TTC549 (cell line): Measurements from ENCODE around the gene RNF212.

Experiments used
- FAIRE-seq: peaks from 2 replicates; lab custom pipeline; 2012; peaks lifted over from hg19 to GRCh38; lab: Jason Lieb, UNC

RNF212 gene

DNA sequence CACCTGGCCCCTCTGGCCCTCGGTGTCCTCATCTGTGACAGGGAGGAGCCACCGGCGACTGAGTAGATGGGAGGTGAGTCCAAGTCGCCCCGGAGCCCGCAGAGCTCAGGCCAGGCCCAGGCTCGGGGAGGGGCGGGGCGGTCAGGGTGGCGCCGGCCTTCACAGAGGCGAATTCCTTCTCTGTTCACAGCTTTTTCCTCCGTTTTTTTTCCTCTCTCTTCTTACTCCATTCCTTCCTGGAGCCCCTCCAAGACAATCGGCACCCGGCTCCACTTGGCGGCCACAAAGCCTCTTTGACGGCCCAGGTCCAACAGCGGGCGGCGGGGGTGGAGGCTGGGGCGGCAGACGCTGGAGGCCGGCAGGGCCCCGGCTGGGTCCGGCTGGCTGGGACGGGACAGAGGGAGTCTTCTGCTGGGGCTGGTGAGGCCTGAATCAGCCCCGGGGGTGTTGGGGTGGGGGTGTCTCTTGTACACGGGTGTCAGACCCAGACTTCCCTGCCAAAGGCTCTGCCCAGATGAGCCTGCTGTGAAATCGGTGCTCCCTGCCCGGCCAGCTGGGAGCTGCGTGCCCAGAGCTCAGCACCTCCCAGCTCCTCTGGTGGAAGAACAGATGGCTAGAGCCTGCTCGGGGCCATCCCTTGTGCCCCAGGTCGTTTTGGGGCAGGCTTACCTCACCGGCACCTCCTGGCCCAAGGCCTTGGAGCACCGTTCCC is 79.4 kb downstream of the RNF212 start:
- no peak for FAIRE-seq

DNA sequence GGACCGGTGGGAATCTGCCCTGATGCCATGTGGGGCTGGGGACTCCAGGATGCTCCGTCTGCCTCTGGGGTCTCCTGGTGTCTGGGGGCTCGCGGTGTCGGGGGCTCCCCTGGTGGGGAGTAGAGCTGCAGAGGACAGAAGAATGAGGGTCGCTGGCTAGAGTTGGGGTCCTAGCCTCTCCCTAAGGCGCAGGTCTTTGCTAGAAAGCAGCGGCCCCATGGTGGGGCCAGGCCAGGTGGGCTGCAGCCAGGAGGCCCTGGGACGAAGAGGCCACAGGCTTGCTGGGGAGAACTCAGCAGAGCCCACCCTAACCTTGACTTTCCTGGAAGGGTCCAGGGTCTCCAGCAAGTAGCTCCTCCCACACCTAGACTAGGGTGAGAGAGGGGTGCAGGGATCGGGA is 80.5 kb downstream of the RNF212 start:
- no peak for FAIRE-seq

DNA sequence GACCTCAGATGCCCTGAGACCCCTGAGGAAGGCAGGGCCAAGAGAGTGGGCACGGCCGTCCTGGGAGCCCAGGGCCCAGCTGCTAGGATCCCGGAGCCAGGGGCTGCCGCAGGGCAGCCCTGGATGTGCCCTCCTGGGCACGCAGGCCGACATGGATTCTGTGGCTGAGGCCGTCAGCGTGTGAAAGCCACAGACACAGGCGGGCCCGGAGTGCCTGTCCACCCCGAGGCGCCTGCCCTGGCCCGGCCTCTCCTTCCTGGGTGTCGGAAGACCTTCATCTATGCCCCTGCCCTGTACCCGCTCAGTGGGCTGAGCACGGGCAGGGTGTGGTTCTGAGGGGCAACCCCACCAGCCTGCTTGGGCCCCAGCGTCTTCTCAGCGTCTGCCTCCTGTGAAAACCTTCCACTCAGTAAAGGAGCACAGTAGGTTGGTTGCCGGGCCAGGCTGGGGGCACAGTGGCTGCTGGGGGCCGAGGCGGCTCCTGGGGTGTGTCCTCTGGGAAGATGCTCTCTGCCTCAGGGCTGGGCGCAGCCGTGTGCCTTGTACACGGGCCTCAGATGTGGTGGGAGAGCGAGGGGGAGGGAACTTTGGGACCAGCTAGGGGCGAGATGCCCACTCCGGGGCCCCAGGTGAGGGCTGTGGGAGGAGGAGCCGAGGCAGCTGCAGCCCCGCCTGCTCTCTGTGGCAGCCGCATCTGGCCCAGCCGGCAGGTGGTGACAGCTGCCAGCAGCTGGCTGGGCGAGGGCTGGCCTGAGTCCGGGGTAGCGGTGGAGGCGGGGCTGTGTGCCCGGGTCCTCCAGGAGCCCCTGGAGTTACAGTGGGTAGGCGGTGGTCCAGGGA is 81.2 kb downstream of the RNF212 start:
- no peak for FAIRE-seq

DNA sequence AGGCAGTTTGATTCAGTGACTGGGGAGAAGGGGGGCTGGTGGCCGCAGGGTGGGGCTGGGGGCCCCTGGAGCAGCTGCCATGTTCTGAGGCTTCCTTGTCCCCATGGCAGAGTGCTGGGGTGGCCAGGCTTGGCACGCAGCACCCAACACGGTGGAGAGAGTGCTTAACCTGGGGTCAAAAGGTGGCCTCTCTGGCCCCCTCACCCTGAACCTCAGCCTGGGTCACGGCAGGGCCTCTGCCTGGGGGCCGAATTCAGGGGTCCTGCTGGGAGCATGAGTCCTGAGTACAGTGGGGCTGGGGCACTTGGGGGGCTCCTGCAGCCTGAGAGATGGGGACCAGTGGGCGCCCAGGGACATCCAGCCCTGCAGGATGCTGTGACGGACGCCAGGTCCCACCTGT is 82.0 kb downstream of the RNF212 start:
- FAIRE-seq: no peak

DNA sequence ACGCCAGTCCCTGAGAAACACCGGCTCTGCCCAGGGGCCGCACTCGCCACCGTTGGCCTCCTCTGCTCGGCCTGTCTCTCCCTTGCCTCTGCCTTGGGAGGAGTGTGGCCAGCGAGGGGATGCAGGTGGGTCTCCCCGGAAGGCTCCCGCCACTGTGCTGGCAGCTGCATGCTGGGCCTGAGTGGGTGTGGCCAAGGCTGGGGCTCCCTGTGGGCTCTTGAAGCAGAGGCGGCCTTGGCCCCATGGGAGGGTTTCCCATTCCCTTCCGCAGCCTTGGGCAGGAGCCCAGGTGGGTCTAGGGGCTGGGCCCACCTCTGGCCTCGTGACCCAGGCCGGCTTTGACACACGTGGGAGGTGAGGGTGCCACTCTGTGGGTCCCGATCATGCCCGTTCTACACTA is 82.8 kb downstream of the RNF212 start:
- no peak for FAIRE-seq

DNA sequence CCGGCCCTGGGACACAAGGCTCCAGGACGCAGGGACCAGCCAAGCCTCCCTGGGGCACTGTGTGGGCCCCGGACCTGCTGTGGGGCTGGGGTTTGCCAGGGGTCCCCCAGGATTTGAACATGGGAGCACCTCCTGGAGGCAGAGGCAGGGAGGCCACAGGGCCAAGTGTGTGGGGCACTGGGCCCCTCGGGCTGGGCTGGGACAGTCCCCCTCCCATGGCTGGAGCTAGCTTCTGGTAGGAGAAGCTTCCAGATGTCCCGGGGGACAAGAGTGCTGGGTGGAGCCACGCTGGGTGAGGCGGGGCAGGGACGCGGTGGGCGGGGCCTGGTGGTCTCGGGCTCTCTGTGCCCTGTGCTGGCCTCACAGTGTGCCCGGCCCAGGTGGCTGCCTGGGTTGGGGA is 83.3 kb downstream of the RNF212 start:
- no peak for FAIRE-seq

DNA sequence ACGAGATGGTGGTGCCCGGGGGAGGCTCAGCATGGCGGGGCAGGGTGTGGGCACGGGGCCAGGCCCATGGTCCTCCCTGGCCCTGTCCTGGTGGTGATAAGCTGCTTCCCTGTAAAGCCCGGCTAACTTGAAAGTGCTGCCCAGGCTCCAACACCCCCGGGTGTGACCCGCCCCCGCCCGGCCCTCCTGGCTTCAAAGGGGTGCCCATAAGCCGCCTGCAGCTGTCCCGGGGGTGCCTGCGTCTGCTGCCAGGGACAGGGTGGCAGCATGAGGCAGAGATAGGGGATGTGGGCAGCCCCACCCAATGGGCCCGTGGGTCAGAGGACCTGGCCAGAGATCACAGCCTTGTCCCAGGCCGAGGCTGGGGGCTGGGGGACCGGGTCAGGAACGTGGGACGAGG is 83.8 kb downstream of the RNF212 start:
- FAIRE-seq: no peak

DNA sequence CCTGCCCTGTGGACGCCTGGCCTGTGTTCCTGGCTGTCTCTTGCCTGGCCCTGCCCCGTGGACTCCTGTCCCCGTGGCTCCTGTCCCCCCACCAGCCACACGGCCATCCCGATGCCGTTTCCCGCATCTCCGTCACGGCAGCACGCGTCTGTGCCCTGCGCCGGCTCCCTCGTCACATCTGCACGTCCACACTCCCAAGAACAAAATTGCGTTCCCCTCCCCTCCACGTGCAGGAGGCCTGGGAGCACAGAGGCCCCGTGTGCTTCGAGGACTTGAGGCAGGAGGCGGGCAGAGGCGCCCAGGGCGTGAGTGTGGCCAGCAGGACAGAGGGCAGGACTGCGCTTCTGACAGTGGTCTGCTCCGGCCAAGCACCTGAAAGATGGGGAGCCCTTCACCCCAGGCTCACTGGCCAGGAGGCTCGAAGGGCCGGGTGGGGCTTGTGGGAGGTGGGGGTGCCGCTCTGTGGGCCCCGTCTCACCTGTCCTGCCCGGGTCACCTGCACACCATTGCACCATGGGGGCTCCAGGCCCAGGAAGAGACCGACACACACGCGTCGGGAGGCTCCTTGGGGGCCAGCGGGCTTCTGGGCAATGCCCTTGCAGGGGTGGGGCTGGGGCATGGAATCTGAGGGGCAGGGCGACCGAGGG is 84.7 kb downstream of the RNF212 start:
- FAIRE-seq: no peak

DNA sequence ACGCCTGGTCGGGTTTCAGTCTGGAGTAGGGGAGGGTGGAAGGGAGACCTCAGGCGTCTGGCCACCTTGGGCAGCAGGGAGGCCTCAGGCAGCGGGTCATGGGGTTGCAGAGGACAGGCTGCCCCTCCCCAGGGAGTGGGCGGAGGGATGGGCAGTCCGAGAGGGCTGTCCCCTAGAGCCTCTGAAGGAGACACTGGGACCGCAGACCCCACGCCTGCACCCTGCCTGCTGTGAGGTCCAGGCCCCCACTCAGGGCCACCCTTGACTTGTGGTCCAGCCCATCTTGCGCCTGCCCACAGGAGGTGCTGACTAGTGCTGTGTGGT is 85.5 kb downstream of the RNF212 start:
- no peak for FAIRE-seq

DNA sequence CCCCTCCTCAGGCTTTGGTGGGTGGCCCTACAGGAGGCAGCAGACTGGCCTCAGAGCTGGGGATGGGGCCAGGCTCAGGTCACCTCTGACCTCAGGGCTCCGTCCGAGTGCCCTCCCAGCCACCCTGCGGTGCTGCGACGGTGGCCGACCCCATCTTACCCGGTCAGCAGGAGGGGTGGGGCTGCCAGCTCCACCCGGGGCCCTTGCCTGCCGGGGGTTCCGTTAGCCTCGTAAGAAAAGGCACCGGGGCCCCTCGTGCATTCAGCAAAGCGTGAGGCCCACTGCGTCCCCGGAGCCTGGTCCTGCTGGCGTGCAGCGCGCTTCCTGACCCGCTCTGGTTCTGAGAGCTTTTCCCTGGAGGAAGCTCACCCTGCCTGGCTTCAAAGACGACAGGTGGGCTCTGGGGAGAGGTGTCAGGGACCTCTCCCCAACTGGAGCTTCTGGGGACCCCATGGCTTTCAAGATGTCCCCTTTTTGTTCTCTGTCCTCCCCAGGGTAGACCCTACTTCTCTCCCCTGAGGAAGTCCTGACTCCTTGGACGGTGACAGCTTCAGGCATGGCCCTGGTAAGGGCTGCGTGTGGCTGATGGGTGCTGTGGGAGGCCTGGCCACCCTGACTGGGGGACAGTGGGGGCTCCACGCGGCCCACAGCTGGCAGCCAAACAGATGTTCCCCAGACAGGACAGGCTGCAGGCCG is 86.0 kb downstream of the RNF212 start:
- no peak for FAIRE-seq

DNA sequence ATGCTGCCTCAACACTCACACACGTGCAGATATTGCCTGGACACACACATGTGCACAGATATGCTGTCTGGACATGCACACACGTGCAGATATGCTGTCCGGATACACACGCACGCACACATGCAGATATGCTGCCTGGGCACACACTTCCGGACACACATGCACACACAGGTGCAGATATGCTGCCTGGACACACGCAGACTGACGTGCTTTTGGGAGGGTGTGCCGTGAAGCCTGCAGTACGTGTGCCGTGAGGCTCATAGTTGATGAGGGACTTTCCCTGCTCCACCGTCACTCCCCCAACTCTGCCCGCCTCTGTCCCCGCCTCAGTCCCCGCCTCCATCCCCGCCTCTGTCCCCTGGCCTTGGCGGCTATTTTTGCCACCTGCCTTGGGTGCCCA is 87.2 kb downstream of the RNF212 start:
- FAIRE-seq: no peak

DNA sequence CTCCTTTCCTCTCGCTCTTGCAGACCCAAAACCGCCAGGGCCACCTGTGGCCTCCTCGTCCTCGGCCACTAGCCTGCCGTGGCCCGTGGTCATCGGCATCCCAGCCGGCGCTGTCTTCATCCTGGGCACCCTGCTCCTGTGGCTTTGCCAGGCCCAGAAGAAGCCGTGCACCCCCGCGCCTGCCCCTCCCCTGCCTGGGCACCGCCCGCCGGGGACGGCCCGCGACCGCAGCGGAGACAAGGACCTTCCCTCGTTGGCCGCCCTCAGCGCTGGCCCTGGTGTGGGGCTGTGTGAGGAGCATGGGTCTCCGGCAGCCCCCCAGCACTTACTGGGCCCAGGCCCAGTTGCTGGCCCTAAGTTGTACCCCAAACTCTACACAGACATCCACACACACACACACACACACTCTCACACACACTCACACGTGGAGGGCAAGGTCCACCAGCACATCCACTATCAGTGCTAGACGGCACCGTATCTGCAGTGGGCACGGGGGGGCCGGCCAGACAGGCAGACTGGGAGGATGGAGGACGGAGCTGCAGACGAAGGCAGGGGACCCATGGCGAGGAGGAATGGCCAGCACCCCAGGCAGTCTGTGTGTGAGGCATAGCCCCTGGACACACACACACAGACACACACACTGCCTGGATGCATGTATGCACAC is 88.3 kb downstream of the RNF212 start:
- no peak for FAIRE-seq

DNA sequence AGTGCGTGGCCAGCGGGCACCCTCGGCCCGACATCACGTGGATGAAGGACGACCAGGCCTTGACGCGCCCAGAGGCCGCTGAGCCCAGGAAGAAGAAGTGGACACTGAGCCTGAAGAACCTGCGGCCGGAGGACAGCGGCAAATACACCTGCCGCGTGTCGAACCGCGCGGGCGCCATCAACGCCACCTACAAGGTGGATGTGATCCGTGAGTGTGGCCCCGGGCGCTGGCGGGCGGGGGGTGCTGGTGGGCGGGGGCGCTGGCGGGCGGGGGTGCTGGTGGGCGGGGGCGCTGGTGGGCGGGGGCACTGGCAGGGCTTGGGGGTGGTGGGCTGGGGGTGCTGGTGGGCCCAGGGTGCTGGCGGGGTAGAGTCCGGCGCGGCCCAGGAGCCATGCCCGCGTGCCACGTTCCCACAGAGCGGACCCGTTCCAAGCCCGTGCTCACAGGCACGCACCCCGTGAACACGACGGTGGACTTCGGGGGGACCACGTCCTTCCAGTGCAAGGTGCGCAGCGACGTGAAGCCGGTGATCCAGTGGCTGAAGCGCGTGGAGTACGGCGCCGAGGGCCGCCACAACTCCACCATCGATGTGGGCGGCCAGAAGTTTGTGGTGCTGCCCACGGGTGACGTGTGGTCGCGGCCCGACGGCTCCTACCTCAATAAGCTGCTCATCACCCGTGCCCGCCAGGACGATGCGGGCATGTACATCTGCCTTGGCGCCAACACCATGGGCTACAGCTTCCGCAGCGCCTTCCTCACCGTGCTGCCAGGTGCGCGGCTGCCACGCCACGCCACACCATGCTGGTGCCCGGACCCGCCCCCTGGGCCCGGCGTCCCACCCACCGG is 89.2 kb downstream of the RNF212 start:
- no peak for FAIRE-seq

DNA sequence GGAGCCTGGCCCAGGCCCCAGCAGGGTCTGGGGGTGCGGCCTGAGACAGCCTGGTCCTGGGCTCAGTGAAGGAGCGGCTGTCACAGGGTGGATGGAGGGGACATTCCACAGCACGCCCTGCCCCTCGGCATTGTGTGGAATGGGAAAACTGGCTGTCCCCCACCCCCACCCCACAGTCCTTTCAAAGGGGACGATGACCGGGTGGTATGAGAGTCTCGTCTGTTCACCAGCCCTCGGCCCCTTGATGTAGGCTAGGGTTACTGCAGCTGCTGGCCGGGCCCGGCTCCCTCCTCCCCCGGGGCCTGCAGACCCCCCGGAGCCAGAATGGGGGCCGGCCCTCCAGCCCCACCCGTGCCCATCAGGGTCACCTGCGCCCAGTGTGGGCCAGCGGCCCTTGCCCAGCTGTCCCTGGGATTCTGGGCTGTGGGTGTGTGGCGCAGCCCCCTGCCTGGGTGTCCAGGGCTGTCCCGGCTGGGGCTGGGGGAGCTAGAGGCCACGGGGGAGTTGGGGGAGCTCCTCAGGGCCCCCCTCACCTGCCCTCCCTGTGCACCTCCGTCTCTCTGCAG is 90.2 kb downstream of the RNF212 start:
- FAIRE-seq: no peak

DNA sequence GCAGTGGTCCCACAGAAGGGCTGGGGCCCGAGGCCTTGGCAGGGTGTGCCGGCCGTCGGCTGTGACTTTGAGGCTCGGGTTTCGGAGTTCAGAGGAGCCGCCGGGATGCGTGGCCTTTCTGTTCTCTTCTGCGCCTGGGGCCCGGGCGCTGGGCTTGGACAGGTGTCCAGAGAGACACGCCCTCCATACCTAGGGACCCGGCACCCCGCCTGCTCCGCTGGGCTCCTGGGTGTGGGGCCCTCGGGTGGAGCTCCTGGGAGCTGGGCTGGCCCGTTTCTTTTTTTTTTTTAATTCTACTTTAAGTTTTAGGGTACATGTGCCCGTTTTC is 90.7 kb downstream of the RNF212 start:
- no peak for FAIRE-seq

DNA sequence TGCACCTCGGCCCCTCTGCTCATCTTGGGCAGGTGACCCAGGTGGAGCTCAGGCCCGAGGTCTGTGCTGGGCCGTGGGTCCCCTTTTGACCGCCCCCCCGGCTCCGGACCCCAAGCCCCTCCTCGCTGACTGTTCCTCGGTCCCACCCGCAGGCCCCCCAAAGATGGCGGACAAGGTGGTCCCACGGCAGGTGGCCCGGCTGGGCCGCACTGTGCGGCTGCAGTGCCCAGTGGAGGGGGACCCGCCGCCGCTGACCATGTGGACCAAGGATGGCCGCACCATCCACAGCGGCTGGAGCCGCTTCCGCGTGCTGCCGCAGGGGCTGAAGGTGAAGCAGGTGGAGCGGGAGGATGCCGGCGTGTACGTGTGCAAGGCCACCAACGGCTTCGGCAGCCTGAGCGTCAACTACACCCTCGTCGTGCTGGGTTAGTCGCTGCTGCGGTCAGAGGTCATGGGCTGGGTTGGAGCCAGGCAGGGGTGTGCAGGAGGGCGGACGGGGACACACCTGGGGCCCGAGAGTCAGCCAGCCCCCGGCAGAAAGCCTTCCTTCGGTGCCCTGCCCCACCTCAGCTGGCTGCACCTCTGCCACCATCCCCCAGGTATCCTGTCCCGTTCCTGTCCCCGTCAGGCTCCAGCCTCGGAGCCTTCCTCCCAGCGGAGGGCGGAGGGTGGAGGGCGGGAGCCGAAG is 91.2 kb downstream of the RNF212 start:
- FAIRE-seq: no peak
